K562 (cell line): ENCODE measurements around the gene ABI3BP. TPM values are rescaled to one million over a fixed set of nuclear protein-coding genes. Genes with fewer than 3 reads are reported as not detected.

ENCODE experiments used
- ATAC-seq: fragments of 200-7000 bp; cut with Tn5 transposase; 3 replicates; pipeline ENCODE4 v1.9.1; 2020; ENCODE audit warnings: moderate library complexity
- BruUV-seq: library from RNA; stranded (reverse); fragments of 400-500 nt; replicated peaks from 2 replicates; lab custom pipeline; 2021; lab: Mats Ljungman, UMichigan
- CTCF ChIA-PET: fragments of 300-600 bp; formaldehyde crosslinking; extraction: SDS; loops from one replicate; lab custom pipeline; 2021; ENCODE audit warnings: low intra/inter-chr PET ratio; lab: Yijun Ruan, JAX
- POLR2A ChIA-PET: fragments of 300-600, 350-650 bp; sonication (Branson Sonifier 250); formaldehyde crosslinking; extraction: SDS; loops from one replicate; lab custom pipeline; 2021; ENCODE audit warnings: antibody characterized with exemption, inconsistent platforms; lab: Yijun Ruan, JAX
- DNase-seq, 4 experiments: peaks; one replicate each; pipeline versions ENCODE4 v3.0.0 to v3.0.0-alpha.2; 2011 to 2018; ENCODE audit warnings: low spot score in 3 of 4, mixed read lengths in 3 of 4; ENCODE audit errors: extremely low read depth in 1 of 4
- FAIRE-seq: peaks from 2 replicates; lab custom pipeline; 2011; peaks lifted over from hg19 to GRCh38; lab: Jason Lieb, UNC
- H2AFZ ChIP-seq: 2 replicates; pipeline ENCODE4 v1.6.0; 2011; ENCODE audit warnings: low read depth, low read length, control low read depth, inconsistent platforms
- H3K27ac ChIP-seq: fragments of 200-600 bp; 3 replicates; pipeline ENCODE4 v1.8.0; 2011; ENCODE audit warnings: low read depth, mild to moderate bottlenecking, control low read depth, inconsistent platforms, low read length, moderate library complexity, mixed read lengths; ENCODE audit errors: extremely low read depth
- H3K27me3 ChIP-seq, 2 experiments: fragments of 300-600 bp in 1 of 2; 2 replicates in 1 of 2; 3 replicates in 1 of 2; pipeline versions ENCODE4 v1.6.0 to v1.8.0; 2011; ENCODE audit warnings: inconsistent platforms in 2 of 2, low read length in 2 of 2, mild to moderate bottlenecking in 1 of 2, mixed read lengths in 1 of 2, moderate library complexity in 1 of 2; ENCODE audit not compliant: control insufficient read depth in 2 of 2, insufficient read depth in 2 of 2
- H3K36me3 ChIP-seq: fragments of 300-600 bp; 3 replicates; pipeline ENCODE4 v1.8.0; 2011; ENCODE audit warnings: mild to moderate bottlenecking, low read length, inconsistent platforms; ENCODE audit not compliant: control insufficient read depth, insufficient read depth
- H3K4me1 ChIP-seq, 2 experiments: fragments of 200-600 bp in 1 of 2; replicated peaks in 1 of 2; 2 replicates in 1 of 2; 3 replicates in 1 of 2; pipeline versions ENCODE4 v1.5.1 to v1.8.0; 2011; ENCODE audit warnings: inconsistent platforms in 2 of 2, low read length in 2 of 2, mild to moderate bottlenecking in 1 of 2, mixed read lengths in 1 of 2, moderate library complexity in 1 of 2; ENCODE audit not compliant: control insufficient read depth in 2 of 2, insufficient read depth in 2 of 2
- H3K4me2 ChIP-seq: 2 replicates; pipeline ENCODE4 v1.6.1; 2011; ENCODE audit warnings: low read length, control low read depth, inconsistent platforms, mixed read lengths; ENCODE audit not compliant: insufficient read depth
- H3K4me3 ChIP-seq: fragments of 200-600 bp; sonication (generic), shearing (Covaris generic); 2 replicates; pipeline ENCODE4 v1.5.1; 2016; ENCODE audit warnings: control low read depth, inconsistent platforms
- H3K79me2 ChIP-seq: fragments of 200-600 bp; 3 replicates; pipeline ENCODE4 v1.8.0; 2011; ENCODE audit warnings: low read length, inconsistent platforms; ENCODE audit not compliant: control insufficient read depth, insufficient read depth
- H3K9ac ChIP-seq, 2 experiments: 2 replicates each; pipeline versions ENCODE4 v1.6.0 to v1.6.1; 2011; ENCODE audit warnings: low read depth in 2 of 2, low read length in 2 of 2, control low read depth in 1 of 2, inconsistent platforms in 1 of 2, mild to moderate bottlenecking in 1 of 2, mixed read lengths in 1 of 2; ENCODE audit not compliant: insufficient read depth in 1 of 2
- H3K9me1 ChIP-seq: one replicate; pipeline ENCODE4 v1.6.0; 2011; ENCODE audit warnings: inconsistent platforms, mild to moderate bottlenecking, low read length, moderate library complexity; ENCODE audit not compliant: control insufficient read depth, insufficient read depth
- H3K9me3 ChIP-seq: replicated peaks from 2 replicates; pipeline ENCODE4 v1.5.1; 2011; ENCODE audit warnings: low read depth, low read length, inconsistent platforms; ENCODE audit not compliant: control insufficient read depth, insufficient read depth
- H4K20me1 ChIP-seq: replicated peaks from 2 replicates; pipeline ENCODE4 v1.6.1; 2011; ENCODE audit warnings: low read length, inconsistent platforms, mixed read lengths; ENCODE audit not compliant: control insufficient read depth, insufficient read depth
- BRCA1 ChIP-seq, 2 experiments: fragments of 450-650 bp in 1 of 2; sonication (generic) in 1 of 2; formaldehyde crosslinking in 1 of 2; IDR thresholded peaks; 2 replicates each; pipeline versions ENCODE4 v1.5.0 to v1.6.1; 2017 to 2020; ENCODE audit warnings: mild to moderate bottlenecking in 1 of 2, missing genetic modification reagents in 1 of 2
- C11orf30 ChIP-seq: fragments of 450-650 bp; IDR thresholded peaks from 2 replicates; pipeline ENCODE4 v1.6.1; 2016; ENCODE audit warnings: low read depth, mild to moderate bottlenecking
- CC2D1A ChIP-seq: fragments of 450-650 bp; IDR thresholded peaks from 2 replicates; pipeline ENCODE4 v1.6.1; 2017; ENCODE audit warnings: mild to moderate bottlenecking
- CHCHD3 ChIP-seq: fragments of 250-450 bp; sonication (Bioruptor Pico); IDR thresholded peaks from 2 replicates; pipeline ENCODE4 v2.1.2; 2022; ENCODE audit warnings: mild to moderate bottlenecking
- HNRNPL ChIP-seq: fragments of 200-400 bp; formaldehyde crosslinking; IDR thresholded peaks from 2 replicates; pipeline ENCODE4 v1.6.1; 2017; ENCODE audit warnings: low read depth, mild to moderate bottlenecking, low read length
- IRF2 ChIP-seq: sonication (generic); formaldehyde crosslinking; IDR thresholded peaks from 2 replicates; pipeline ENCODE4 v1.8.1; 2022; ENCODE audit warnings: mild to moderate bottlenecking, missing genetic modification reagents
- NCOR1 ChIP-seq: fragments of 450-650 bp; IDR thresholded peaks from 2 replicates; pipeline ENCODE4 v1.6.1; 2016; ENCODE audit warnings: mild to moderate bottlenecking, moderate library complexity
- NFE2 ChIP-seq: IDR thresholded peaks from 2 replicates; pipeline ENCODE4 v1.6.1; 2014; ENCODE audit warnings: antibody characterized with exemption, low read depth
- NR4A1 ChIP-seq, 2 experiments: fragments of 250-450 bp in 1 of 2; fragments of 450-650 bp in 1 of 2; sonication (Bioruptor Pico) in 1 of 2; IDR thresholded peaks; 2 replicates each; pipeline versions ENCODE4 v1.4.0 to v1.6.1; 2016 to 2020; ENCODE audit warnings: mild to moderate bottlenecking in 2 of 2, missing compliant biosample characterization in 1 of 2, missing genetic modification characterization in 1 of 2, moderate library complexity in 1 of 2
- PHF20 ChIP-seq: fragments of 450-650 bp; IDR thresholded peaks from 2 replicates; pipeline ENCODE4 v1.6.1; 2018; ENCODE audit not compliant: partially characterized antibody
- SMARCC2 ChIP-seq: fragments of 450-650 bp; IDR thresholded peaks from 2 replicates; pipeline ENCODE4 v1.6.1; 2017; ENCODE audit warnings: antibody characterized with exemption, moderate library complexity, mild to moderate bottlenecking, low read depth
- TAF1 ChIP-seq: IDR thresholded peaks from 2 replicates; pipeline ENCODE4 v1.6.1; 2011; ENCODE audit warnings: mild to moderate bottlenecking, low read length, moderate library complexity; ENCODE audit not compliant: insufficient read depth, control insufficient read depth, severe bottlenecking; ENCODE audit errors: extremely low read depth
- XRCC5 ChIP-seq: fragments of 200-400 bp; formaldehyde crosslinking; IDR thresholded peaks from 2 replicates; pipeline ENCODE4 v1.6.1; 2017; ENCODE audit warnings: low read depth, mild to moderate bottlenecking, low read length
- ZBED1 ChIP-seq: IDR thresholded peaks from 2 replicates; pipeline ENCODE4 v1.6.1; 2014
- ZKSCAN8 ChIP-seq: fragments of 200-800 bp; sonication (Bioruptor generic); IDR thresholded peaks from 2 replicates; pipeline ENCODE4 v1.6.1; 2016; ENCODE audit warnings: missing genetic modification characterization, missing compliant biosample characterization
- ZNF316 ChIP-seq: fragments of 450-650 bp; IDR thresholded peaks from 2 replicates; pipeline ENCODE4 v1.6.1; 2016
- WGBS: fragments of 100-300 bp; shearing (Covaris generic); methylation state at CpG from one replicate; pipeline ENCODE4 v1.1.6; 2016; ENCODE audit warnings: low coverage, mixed read lengths; ENCODE audit not compliant: insufficient coverage; ENCODE audit errors: missing lambda C conversion rate; 5-methylcytosine and 5-hydroxymethylcytosine counted together
- in situ Hi-C: fragments of 300-500 bp; cut with MboI; formaldehyde crosslinking; loops from 4 replicates; pipeline ENCODE4 v1.15.0; 2018; ENCODE audit warnings: inconsistent platforms, mixed read lengths
- intact Hi-C: fragments of 100-400 bp; cut with micrococcal nuclease; formaldehyde crosslinking; loops from 2 replicates; pipeline ENCODE4 v1.14.2; 2022
- polyA plus RNA-seq, 8 experiments: library from polyadenylated mRNA; depleted of rRNA in 4 of 8; stranded (reverse) in 5 of 8; unstranded in 3 of 8; fragments of >200 nt; fragmentation: Nextera tagmentation in 2 of 8; fragmentation: Illumina TruSeq in 1 of 8; extraction: Ambion mirVana in 2 of 8; extraction: Trizol in 1 of 8; gene quantifications; 2 replicates each; pipeline versions ENCODE4 v1.2.1 to v1.2.3, GENCODE V29; 2011 to 2014; ENCODE audit warnings: inconsistent platforms in 1 of 8, missing spikeins in 1 of 8
- total RNA-seq, 7 experiments: library from RNA; depleted of rRNA in 6 of 7; stranded (reverse); fragments of >200 nt in 6 of 7; fragmentation: Illumina TruSeq in 2 of 7; extraction: Trizol in 2 of 7; gene quantifications; 2 replicates each; pipeline versions ENCODE4 v1.2.1 to v1.2.3, GENCODE V29; 2011 to 2021; ENCODE audit warnings: low replicate concordance in 1 of 7
- TF ChIP-seq, protein P1 (sequence below): fragments of 250-450 bp; sonication (Bioruptor Pico); IDR thresholded peaks from 2 replicates; pipeline ENCODE4 v1.5.0; 2021; ENCODE audit warnings: mild to moderate bottlenecking, borderline replicate concordance
- TF ChIP-seq, protein P2 (sequence below): sonication (generic); formaldehyde crosslinking; IDR thresholded peaks from 2 replicates; pipeline ENCODE4 v1.8.1; 2023; ENCODE audit warnings: mild to moderate bottlenecking, missing genetic modification reagents

The ABI3BP gene
- total and polyA plus RNA-seq, 9 of the 15 experiments (the other 6 are each of a cell fraction or from before 2014, with no cell fraction given), result 0.01 to 0.24 (median 0.06) TPM; not detected in 5

DNA sequence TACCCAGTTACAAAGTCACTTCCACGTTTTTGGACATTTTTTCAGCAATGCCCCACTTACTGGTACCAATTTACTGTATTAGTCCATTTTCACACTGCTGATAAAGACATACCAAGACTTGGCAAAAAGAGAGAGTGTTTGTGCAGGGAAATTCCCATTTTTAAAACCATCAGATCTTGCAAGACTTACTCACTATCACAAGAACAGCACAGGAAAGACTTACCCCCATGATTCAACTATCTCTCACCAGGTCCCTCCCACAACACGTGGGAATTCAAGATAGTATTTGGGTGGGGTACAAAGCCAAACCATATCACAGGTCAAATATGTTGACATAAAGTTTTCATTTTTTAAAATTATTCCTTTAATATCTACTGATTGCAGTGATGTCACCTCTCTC lies 16.2 kb upstream of the ABI3BP start (continued):
- TF ChIP-seq, protein P1, sequence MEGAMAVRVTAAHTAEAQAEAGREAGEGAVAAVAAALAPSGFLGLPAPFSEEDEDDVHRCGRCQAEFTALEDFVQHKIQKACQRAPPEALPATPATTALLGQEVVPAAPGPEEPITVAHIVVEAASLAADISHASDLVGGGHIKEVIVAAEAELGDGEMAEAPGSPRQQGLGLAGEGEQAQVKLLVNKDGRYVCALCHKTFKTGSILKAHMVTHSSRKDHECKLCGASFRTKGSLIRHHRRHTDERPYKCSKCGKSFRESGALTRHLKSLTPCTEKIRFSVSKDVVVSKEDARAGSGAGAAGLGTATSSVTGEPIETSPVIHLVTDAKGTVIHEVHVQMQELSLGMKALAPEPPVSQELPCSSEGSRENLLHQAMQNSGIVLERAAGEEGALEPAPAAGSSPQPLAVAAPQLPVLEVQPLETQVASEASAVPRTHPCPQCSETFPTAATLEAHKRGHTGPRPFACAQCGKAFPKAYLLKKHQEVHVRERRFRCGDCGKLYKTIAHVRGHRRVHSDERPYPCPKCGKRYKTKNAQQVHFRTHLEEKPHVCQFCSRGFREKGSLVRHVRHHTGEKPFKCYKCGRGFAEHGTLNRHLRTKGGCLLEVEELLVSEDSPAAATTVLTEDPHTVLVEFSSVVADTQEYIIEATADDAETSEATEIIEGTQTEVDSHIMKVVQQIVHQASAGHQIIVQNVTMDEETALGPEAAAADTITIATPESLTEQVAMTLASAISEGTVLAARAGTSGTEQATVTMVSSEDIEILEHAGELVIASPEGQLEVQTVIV (CRISPR knock-in tag), result no peak

DNA sequence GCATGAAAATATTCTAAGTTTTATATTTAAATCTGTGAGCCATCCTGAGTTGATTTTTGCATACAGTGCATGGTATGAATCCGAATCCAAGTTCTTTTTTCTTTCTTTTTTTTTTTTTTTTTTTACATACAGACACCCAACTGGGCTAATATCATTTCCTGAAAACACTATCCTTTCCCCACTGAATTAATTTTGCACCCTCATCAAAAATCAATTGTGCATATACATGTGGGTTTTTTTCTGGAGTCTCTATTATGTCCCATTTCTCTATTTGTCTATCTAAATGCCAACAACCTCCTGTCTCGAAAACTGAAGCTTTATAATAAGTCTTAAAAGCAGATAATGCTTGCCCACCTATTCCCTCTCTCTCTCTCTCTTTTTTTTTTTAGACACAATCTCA lies 5.9 kb upstream of the ABI3BP start:
- in situ Hi-C loops, result no loop called here

More for the DNA sequence above, 5.9 kb upstream of the ABI3BP start:
- Histone ChIP-seq H3K9me3 (no peaks in the 10 kb centered on the region), H3K27ac (no peak overlapping the region), H3K4me1 (no peaks in the 10 kb centered on the region), H3K27me3 (no peaks in the 10 kb centered on the region), H3K9ac (no peak overlapping the region), H3K9me1 (no peaks in the 10 kb centered on the region), H3K4me2 (no peak overlapping the region), H3K79me2 (no peaks in the 10 kb centered on the region), H3K36me3 (no peaks in the 10 kb centered on the region), H2AFZ (no peak overlapping the region), H4K20me1 (no peaks in the 10 kb centered on the region), H3K4me3 (no peak overlapping the region)
- TF ChIP-seq CHCHD3 (no peak), PHF20 (no peak), HNRNPL (no peak), NCOR1 (no peak), TAF1 (no peak), SMARCC2 (no peak), CC2D1A (no peak), XRCC5 (no peak), NR4A1 (CRISPR knock-in tag; IDR thresholded peaks at IDR 0.05) (no peak), NR4A1 (tag; IDR thresholded peaks at IDR 0.05) (no peak), NFE2 (no peak), BRCA1 (IDR thresholded peaks at IDR 0.05) (no peak), BRCA1 (CRISPR knock-in tag; IDR thresholded peaks at IDR 0.05) (no peak), ZBED1 (no peak), ZNF316 (0 out of 2 replicates have a peak, but pooled peaks have one; percentile 26), C11orf30 (peak; percentile 7; the same call in 1 of the 2 replicates), IRF2 (CRISPR knock-in tag) (no peak), ZKSCAN8 (CRISPR knock-in tag) (no peak)
- TF ChIP-seq, protein P2, sequence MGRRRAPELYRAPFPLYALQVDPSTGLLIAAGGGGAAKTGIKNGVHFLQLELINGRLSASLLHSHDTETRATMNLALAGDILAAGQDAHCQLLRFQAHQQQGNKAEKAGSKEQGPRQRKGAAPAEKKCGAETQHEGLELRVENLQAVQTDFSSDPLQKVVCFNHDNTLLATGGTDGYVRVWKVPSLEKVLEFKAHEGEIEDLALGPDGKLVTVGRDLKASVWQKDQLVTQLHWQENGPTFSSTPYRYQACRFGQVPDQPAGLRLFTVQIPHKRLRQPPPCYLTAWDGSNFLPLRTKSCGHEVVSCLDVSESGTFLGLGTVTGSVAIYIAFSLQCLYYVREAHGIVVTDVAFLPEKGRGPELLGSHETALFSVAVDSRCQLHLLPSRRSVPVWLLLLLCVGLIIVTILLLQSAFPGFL (CRISPR knock-in tag), result no peak
- FAIRE-seq (no peak), DNase-seq (no peak), ATAC-seq (no peak)
- CTCF ChIA-PET, result no interaction called here
- no TSS peak for BruUV-seq
- WGBS, result 0% methylated on average over 2 of the region's 2 CpGs
- intact Hi-C loops, result no loop called here
- POLR2A ChIA-PET, result no interaction called here
